ENCODE results near the gene NUFIP2. TPM values are rescaled to one million over a fixed set of nuclear protein-coding genes. Genes with fewer than 3 reads are reported as not detected.
"Not testable (repeated sequence)": the region's sequence is repeated elsewhere in the genome, so short reads cannot be mapped to it uniquely, and the experiment has no call there.

Gene NUFIP2
- total RNA-seq (2021) = 80.4 and 93.4 TPM in 2 replicates
- Bru-seq, nascent RNA = percentile 97 among the genes with signal in this experiment
- percentile 100 among the genes with signal in this experiment for BruChase-seq, experiment 1, labeled RNA remaining after a 2-hour chase
- percentile 98 among the genes with signal in this experiment for BruChase-seq, experiment 2, labeled RNA remaining after a 6-hour chase
- long read RNA-seq, full-length matches to known transcripts = 5 of 40 reads
- long read RNA-seq, partial matches to known transcripts = 4 of 40 reads
- long read RNA-seq, other reads (novel, unspliced or antisense) = 31 of 40 reads

- H3K27me3 ChIP-seq (replicated peaks; ENCODE audit: insufficient read depth, low read depth, low read length, poor library complexity) = no peaks in the 10 kb centered on the region
- BruUV-seq (replicated peaks) = no TSS peak
- POLR2A ChIA-PET (ENCODE audit: low non-redundant PET) = interaction anchor here (0.6 kb wide), 5 partner anchors 33 to 814 kb away, joined by 3 to 4 read pairs (median 3); no protein-coding TSS in a partner anchor
- peak within 1 kb of the TSS; percentile 97 for H3K4me3 ChIP-seq (ENCODE audit: low read depth, low read length, poor library complexity, severe bottlenecking)
- intact Hi-C loops (cut with micrococcal nuclease; ENCODE audit: unreplicated experiment) = loop anchor here (5.0 kb wide), 1 partner anchor 147 kb away; no protein-coding TSS in a partner anchor
- TF ChIP-seq CTCF (conservative IDR thresholded peaks at IDR 0.05; ENCODE audit: low read depth, low read length) = no peak
- no peak for TF ChIP-seq EZH2 (IDR thresholded peaks at IDR 0.05; ENCODE audit: borderline replicate concordance, low read depth, low read length, poor library complexity, severe bottlenecking)
- peak within 1 kb of the TSS; percentile 89 for H3K27ac ChIP-seq (ENCODE audit: low read depth, low read length, poor library complexity, severe bottlenecking)
- CTCF ChIA-PET = interaction anchor here (0.6 to 1.4 kb wide), 4 partner anchors 77 to 391 kb away, joined by 3 to 5 read pairs (median 4); no protein-coding TSS in a partner anchor
- peaks cover 16% of the 10 kb centered on the region for H3K36me3 ChIP-seq (ENCODE audit: insufficient read depth, low read length, poor library complexity, severe bottlenecking)
- H3K4me1 ChIP-seq (ENCODE audit: insufficient read depth, low read length, poor library complexity, severe bottlenecking) = peaks cover 23% of the 10 kb centered on the region
- DNase-seq (ENCODE audit: low spot score) = peak; percentile 99
- no peaks in the 10 kb centered on the region for H3K9me3 ChIP-seq (ENCODE audit: low read depth, low read length, poor library complexity, severe bottlenecking)
Measured at GRCh38 chr17:29293890-29294579, at the start of gene NUFIP2. Gene NUFIP2, minus strand, starts transcription at chr17:29294148. Its CDS starts 89 bp downstream, at chr17:29294059.

GRCh38 chr17:29342158-29342765, 48.3 kb upstream of the NUFIP2 start:
- no peak for DNase-seq (ENCODE audit: low spot score)
- ChIA-PET CTCF (no interaction called here), POLR2A (ENCODE audit: low non-redundant PET) (interaction anchor here (0.6 kb wide), 1 partner anchor 12 kb away, joined by 15 read pairs; no protein-coding TSS in a partner anchor)
- no peaks in the 10 kb centered on the region for H3K4me1 ChIP-seq (ENCODE audit: insufficient read depth, low read length, poor library complexity, severe bottlenecking)
- TF ChIP-seq CTCF (conservative IDR thresholded peaks at IDR 0.05; ENCODE audit: low read depth, low read length) (no peak), EZH2 (IDR thresholded peaks at IDR 0.05; ENCODE audit: borderline replicate concordance, low read depth, low read length, poor library complexity, severe bottlenecking) (no peak)
- no peak overlapping the region for H3K27ac ChIP-seq (ENCODE audit: low read depth, low read length, poor library complexity, severe bottlenecking)
- H3K4me3 ChIP-seq (ENCODE audit: low read depth, low read length, poor library complexity, severe bottlenecking) = no peak overlapping the region
- H3K36me3 ChIP-seq (ENCODE audit: insufficient read depth, low read length, poor library complexity, severe bottlenecking) = no peaks in the 10 kb centered on the region
- no peaks in the 10 kb centered on the region for H3K9me3 ChIP-seq (ENCODE audit: low read depth, low read length, poor library complexity, severe bottlenecking)
- intact Hi-C loops (cut with micrococcal nuclease; ENCODE audit: unreplicated experiment) = no loop called here
- BruUV-seq (replicated peaks) = no TSS peak
- H3K27me3 ChIP-seq (replicated peaks; ENCODE audit: insufficient read depth, low read depth, low read length, poor library complexity) = peaks cover 9% of the 10 kb centered on the region

- Histone ChIP-seq H3K9me3 (ENCODE audit: low read depth, low read length, poor library complexity, severe bottlenecking) (no peaks in the 10 kb centered on the region), H3K27me3 (replicated peaks; ENCODE audit: insufficient read depth, low read depth, low read length, poor library complexity) (peaks cover 9% of the 10 kb centered on the region), H3K27ac (ENCODE audit: low read depth, low read length, poor library complexity, severe bottlenecking) (no peak overlapping the region), H3K36me3 (ENCODE audit: insufficient read depth, low read length, poor library complexity, severe bottlenecking) (no peaks in the 10 kb centered on the region), H3K4me3 (ENCODE audit: low read depth, low read length, poor library complexity, severe bottlenecking) (no peak overlapping the region), H3K4me1 (ENCODE audit: insufficient read depth, low read length, poor library complexity, severe bottlenecking) (no peaks in the 10 kb centered on the region)
- intact Hi-C loops (cut with micrococcal nuclease; ENCODE audit: unreplicated experiment) = no loop called here
- CTCF ChIA-PET = no interaction called here
- BruUV-seq (replicated peaks) = no TSS peak
- POLR2A ChIA-PET (ENCODE audit: low non-redundant PET) = no interaction called here
- no peak for DNase-seq (ENCODE audit: low spot score)
- TF ChIP-seq CTCF (conservative IDR thresholded peaks at IDR 0.05; ENCODE audit: low read depth, low read length) = no peak
- no peak for TF ChIP-seq EZH2 (IDR thresholded peaks at IDR 0.05; ENCODE audit: borderline replicate concordance, low read depth, low read length, poor library complexity, severe bottlenecking)
Measured at GRCh38 chr17:29341726-29342125, 47.8 kb upstream of the NUFIP2 start.

GRCh38 chr17:29339016-29339415, 45.1 kb upstream of the NUFIP2 start:
- H3K27ac ChIP-seq (ENCODE audit: low read depth, low read length, poor library complexity, severe bottlenecking); H3K4me3 ChIP-seq (ENCODE audit: low read depth, low read length, poor library complexity, severe bottlenecking); intact Hi-C loops (cut with micrococcal nuclease; ENCODE audit: unreplicated experiment); BruUV-seq (replicated peaks); H3K9me3 ChIP-seq (ENCODE audit: low read depth, low read length, poor library complexity, severe bottlenecking); DNase-seq (ENCODE audit: low spot score); H3K27me3 ChIP-seq (replicated peaks; ENCODE audit: insufficient read depth, low read depth, low read length, poor library complexity); H3K4me1 ChIP-seq (ENCODE audit: insufficient read depth, low read length, poor library complexity, severe bottlenecking); POLR2A ChIA-PET (ENCODE audit: low non-redundant PET); H3K36me3 ChIP-seq (ENCODE audit: insufficient read depth, low read length, poor library complexity, severe bottlenecking); CTCF ChIA-PET: not testable (repeated sequence)

All from A673 (cell line).